ENCODE data around the gene LEPR.

GRCh38 chr1:65412984-65413375 lies 7.5 kb upstream of the LEPR start:
- TF ChIP-seq ZNF274 (IDR thresholded peaks at IDR 0.05; ENCODE audit: low read depth, low read length) (no peak), YY1 (IDR thresholded peaks at IDR 0.05; ENCODE audit: insufficient read depth, insufficient read length) (no peak), SUZ12 (IDR thresholded peaks at IDR 0.05; ENCODE audit: extremely low read depth, insufficient read depth, insufficient read length) (no peak)
